ENCODE measurements around the gene RCC1. TPM values are rescaled to one million over a fixed set of nuclear protein-coding genes. Genes with fewer than 3 reads are reported as not detected.

RCC1 gene
- total and polyA plus RNA-seq, 4 donors, result 22.9 to 34.3 (median 28.8) TPM

DNA sequence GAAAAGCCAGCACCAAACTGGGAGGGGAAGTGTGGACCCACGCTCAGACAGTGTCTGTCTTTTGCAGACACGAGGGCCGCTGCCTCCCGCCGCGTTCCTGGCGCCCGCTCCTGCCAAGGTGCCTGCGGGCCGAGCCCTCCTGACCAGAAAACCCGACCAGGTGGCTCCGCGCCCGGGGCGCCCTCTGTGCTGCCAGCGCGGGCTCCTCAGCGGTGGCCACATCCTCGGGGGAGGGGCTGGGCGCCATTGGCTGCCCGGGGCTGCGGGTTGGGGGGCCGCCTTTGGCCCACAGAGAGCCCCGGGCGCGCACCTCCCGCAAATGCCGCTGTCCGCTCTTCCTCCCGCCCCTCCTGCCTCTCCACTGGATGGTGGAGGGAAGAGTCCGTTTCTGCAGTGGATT lies 24.6 kb downstream of the RCC1 start:
- H3K27me3 ChIP-seq (ENCODE audit: control insufficient read depth in 3 of 3, insufficient read depth in 3 of 3, low read length in 2 of 3), result no peaks in the 10 kb centered on the region
- no peak overlapping the region for H3K9ac ChIP-seq (ENCODE audit: insufficient read depth in 1 of 2, low read length in 2 of 2)
- TF ChIP-seq CTCF (IDR thresholded peaks at IDR 0.05; ENCODE audit: control extremely low read depth, extremely low read depth), result no peak
- DNase-seq (no peak), ATAC-seq (ENCODE audit: insufficient read depth, low FRiP score) (no peak)
- WGBS, 2 donors, result 95 to 97% methylated on average over 31 of the region's 31 CpGs
- no peak overlapping the region for H3K4me3 ChIP-seq
- no peak overlapping the region for H3K27ac ChIP-seq (ENCODE audit: low read depth in 1 of 2, low read length in 1 of 2)
- peaks cover 2 to 22% (median 7%) of the 10 kb centered on the region in 4 donors for H3K36me3 ChIP-seq (ENCODE audit: control insufficient read depth in 4 of 4, insufficient read depth in 4 of 4, low read length in 4 of 4)
- H3K4me1 ChIP-seq (ENCODE audit: control insufficient read depth in 5 of 5, insufficient read depth in 5 of 5, low read length in 5 of 5), result peaks cover 0 to 5% (median 0%) of the 10 kb centered on the region in 5 donors
- no peaks in the 10 kb centered on the region for H3K9me3 ChIP-seq (ENCODE audit: control insufficient read depth in 4 of 4, insufficient read depth in 3 of 4, low read length in 3 of 4)

DNA sequence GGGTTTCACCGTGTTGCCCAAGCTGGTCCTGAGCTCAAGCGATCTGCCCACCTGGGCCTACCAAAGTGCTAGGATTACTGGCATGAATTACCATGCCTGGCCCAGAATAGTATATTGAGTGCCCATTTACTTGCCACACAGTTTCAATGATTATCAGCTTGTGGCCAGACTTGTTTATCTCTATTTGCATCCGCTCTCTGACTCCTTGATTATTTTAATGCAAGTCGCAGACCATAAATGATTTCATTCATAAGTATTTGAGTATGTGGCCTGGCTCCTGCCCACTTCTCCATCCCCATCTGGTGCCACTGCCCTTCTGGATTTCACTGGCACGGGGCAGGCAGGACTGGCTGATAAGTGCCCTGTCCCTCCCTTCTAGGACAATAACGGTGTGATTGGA lies 28.8 kb downstream of the RCC1 start:
- Histone ChIP-seq H3K4me3 (no peak overlapping the region), H3K9ac (ENCODE audit: insufficient read depth in 1 of 2, low read length in 2 of 2) (no peak overlapping the region), H3K27ac (ENCODE audit: low read depth in 1 of 2, low read length in 1 of 2) (no peak overlapping the region), H3K9me3 (ENCODE audit: control insufficient read depth in 4 of 4, insufficient read depth in 3 of 4, low read length in 3 of 4) (no peaks in the 10 kb centered on the region), H3K4me1 (ENCODE audit: control insufficient read depth in 5 of 5, insufficient read depth in 5 of 5, low read length in 5 of 5) (no peaks in the 10 kb centered on the region), H3K36me3 (ENCODE audit: control insufficient read depth in 4 of 4, insufficient read depth in 4 of 4, low read length in 4 of 4) (peaks cover 3 to 44% (median 20%) of the 10 kb centered on the region in 4 donors), H3K27me3 (ENCODE audit: control insufficient read depth in 3 of 3, insufficient read depth in 3 of 3, low read length in 2 of 3) (no peaks in the 10 kb centered on the region)
- ATAC-seq (ENCODE audit: insufficient read depth, low FRiP score), result no peak
- DNase-seq, result no peak
- WGBS, 2 donors, result 96 to 98% methylated on average over 6 of the region's 6 CpGs
- TF ChIP-seq CTCF (IDR thresholded peaks at IDR 0.05; ENCODE audit: control extremely low read depth, extremely low read depth), result no peak

- no peak for ATAC-seq (ENCODE audit: insufficient read depth, low FRiP score)
- Histone ChIP-seq H3K4me1 (ENCODE audit: control insufficient read depth in 5 of 5, insufficient read depth in 5 of 5, low read length in 5 of 5) (peaks cover 0 to under 1% (median 0%) of the 10 kb centered on the region in 5 donors), H3K4me3 (no peak overlapping the region), H3K9ac (ENCODE audit: insufficient read depth in 1 of 2, low read length in 2 of 2) (no peak overlapping the region), H3K36me3 (ENCODE audit: control insufficient read depth in 4 of 4, insufficient read depth in 4 of 4, low read length in 4 of 4) (peaks cover 3 to 43% (median 20%) of the 10 kb centered on the region in 4 donors), H3K27ac (ENCODE audit: low read depth in 1 of 2, low read length in 1 of 2) (no peak overlapping the region), H3K9me3 (ENCODE audit: control insufficient read depth in 4 of 4, insufficient read depth in 3 of 4, low read length in 3 of 4) (no peaks in the 10 kb centered on the region), H3K27me3 (ENCODE audit: control insufficient read depth in 3 of 3, insufficient read depth in 3 of 3, low read length in 2 of 3) (no peaks in the 10 kb centered on the region)
- no peak for DNase-seq
- no peak for TF ChIP-seq CTCF (IDR thresholded peaks at IDR 0.05; ENCODE audit: control extremely low read depth, extremely low read depth)
- WGBS, 2 donors, result 88 to 92% methylated on average over 6 of the region's 6 CpGs
Measured at GRCh38 chr1:28535180-28535579, 29.3 kb downstream of the RCC1 start.
